HL-60/S4 treated with retinoic acid at 250 ng/mL for 4 days and 3 days (cell line): Measurements from ENCODE around the gene ABR.
"Not testable (repeated sequence)": the region's sequence is repeated elsewhere in the genome, so short reads cannot be mapped to it uniquely, and the experiment has no call there.

Experiments
- in situ Hi-C: fragments of 300-500 bp; cut with MboI; formaldehyde crosslinking; loops from 2 replicates; pipeline ENCODE4 v1.7.0; 2022; ENCODE audit warnings: low sequenced_read_pairs

ABR gene

GRCh38 chr17:1174263-1174880 lies 5.4 kb downstream of the ABR start:
- in situ Hi-C loops: no loop called here

GRCh38 chr17:1173432-1174262 lies 6.1 kb downstream of the ABR start:
- in situ Hi-C loops: no loop called here

DNA sequence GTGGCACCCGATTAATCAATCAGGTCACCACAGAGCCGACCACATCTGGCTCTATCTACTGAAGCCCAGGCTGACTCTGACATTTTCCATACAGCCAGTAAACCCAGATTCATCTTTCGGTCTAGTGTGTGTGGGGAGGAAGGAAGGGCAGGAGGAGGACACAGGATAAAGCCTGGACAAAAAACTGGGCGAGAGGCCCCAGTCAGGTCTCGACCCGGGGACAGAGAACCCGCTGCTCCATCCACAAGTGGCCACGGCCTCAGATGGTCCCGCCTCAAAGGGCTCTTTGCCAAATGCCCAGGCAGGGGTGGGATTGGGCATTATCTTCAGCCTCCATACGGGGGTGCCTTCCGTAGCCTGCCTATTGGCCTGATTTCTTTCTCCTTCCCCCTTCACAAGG lies 7.8 kb downstream of the ABR start:
- in situ Hi-C loops: no loop called here

- in situ Hi-C loops: no loop called here
Measured at GRCh38 chr17:1170739-1171138, 9.0 kb downstream of the ABR start.

DNA sequence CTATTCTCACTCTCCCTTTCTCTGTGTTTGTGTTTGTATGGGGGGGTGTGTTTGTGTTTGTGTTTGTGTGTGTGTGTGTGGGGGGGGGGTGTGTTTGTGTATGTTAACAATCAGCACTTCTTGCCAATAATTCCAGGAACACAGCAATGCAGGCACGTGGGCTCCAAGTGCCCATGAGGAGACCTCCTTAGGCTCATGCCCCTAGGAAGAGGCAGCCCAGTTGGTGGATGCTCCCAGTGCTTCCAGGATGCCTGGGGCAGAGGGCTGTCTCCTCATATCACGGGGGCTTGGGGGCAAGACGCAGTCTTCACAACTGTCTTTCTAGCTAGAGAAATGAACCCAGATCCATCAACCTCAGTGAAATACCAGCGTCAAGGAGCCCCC lies 9.9 kb downstream of the ABR start:
- in situ Hi-C loops: no loop called here

DNA sequence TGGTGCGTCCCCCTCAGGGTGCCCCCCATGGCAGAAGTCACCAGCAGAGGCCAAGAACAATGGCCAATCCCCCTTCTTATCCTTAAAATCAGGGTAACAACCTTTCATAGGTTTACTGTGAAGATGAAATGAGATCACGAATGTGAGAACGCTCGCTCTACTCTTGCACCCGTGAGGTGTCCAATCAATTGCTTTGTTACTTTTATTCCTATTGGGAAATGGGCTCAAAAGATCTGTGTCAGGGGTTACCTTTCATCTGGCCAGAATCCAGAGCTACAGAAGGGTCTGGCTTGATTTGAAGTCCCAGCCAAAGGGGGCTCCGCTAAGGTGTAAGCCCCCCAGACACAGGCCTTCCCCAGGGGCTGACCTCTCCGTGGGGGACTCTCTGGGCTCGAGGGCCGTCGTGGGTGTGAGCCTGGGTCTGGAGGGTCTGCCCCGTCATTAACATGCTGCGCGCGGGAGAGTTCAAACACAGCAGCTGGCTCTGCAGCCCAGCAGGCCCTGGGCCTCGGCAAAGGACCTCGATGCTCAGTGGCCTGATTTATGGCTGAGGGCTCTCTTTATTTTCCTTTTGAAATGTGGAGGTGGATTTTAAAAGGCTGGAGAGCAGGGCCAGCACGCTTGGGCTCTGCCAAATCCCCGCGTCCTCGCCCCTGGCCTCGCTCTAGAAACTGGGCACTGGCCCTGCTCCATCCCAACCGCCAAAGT lies 10.4 kb downstream of the ABR start:
- in situ Hi-C loops: no loop called here

DNA sequence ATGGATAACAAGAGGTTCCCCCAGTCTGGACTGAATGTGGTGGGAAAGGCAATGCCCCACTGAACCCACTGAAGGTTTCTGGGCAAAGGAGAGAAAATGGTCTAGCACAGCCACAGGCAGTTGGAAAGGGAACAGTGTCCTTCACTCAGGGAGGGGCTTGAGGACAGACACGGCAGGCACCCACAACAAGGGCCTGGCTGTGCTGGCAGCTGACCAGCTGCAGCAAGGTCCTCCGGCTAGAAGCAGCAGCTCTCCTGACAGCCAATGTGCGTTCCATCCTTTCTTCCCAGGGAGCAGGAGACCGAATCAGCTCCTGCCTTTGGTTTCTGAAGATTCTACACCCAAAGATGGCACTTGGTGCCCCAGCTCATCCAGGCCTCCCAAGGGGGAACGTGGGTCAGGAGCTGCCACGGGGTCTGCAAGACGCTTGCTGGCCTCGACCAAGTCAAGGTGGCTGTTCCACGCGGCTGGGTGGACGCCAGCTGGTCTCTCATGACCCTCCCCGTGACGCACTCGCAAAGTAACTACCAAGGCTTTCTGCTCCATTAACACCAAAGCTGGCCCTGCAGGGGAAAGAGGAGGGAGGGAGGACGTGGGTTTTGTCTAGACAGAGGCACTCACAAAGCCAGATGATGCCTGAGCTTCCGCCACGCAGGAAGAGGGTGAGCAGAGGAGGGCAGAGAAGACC lies 11.1 kb downstream of the ABR start:
- in situ Hi-C loops: no loop called here

GRCh38 chr17:1166276-1166675 lies 13.5 kb downstream of the ABR start:
- in situ Hi-C loops: no loop called here

DNA sequence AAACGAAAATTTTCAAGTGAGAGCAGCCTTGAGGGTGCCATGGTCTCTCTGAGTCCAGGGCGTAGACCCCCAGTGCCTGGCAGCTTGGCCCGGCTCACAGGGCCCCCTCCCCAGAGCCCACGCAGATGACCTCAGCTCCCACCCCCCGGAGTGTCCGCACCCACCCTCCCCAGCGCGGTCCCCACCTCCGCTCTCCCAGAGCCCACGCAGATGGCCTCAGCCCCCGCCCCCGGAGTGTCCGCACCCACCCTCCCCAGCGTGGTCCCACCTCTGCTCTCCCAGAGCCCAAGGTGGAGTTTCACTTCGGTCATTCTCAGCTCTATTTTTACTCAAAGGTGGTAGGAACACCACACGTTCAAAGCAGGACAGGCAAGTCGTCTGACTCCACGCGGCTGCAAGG lies 13.9 kb downstream of the ABR start:
- in situ Hi-C loops: no loop called here

GRCh38 chr17:1164935-1165556 lies 14.7 kb downstream of the ABR start:
- in situ Hi-C loops: no loop called here

DNA sequence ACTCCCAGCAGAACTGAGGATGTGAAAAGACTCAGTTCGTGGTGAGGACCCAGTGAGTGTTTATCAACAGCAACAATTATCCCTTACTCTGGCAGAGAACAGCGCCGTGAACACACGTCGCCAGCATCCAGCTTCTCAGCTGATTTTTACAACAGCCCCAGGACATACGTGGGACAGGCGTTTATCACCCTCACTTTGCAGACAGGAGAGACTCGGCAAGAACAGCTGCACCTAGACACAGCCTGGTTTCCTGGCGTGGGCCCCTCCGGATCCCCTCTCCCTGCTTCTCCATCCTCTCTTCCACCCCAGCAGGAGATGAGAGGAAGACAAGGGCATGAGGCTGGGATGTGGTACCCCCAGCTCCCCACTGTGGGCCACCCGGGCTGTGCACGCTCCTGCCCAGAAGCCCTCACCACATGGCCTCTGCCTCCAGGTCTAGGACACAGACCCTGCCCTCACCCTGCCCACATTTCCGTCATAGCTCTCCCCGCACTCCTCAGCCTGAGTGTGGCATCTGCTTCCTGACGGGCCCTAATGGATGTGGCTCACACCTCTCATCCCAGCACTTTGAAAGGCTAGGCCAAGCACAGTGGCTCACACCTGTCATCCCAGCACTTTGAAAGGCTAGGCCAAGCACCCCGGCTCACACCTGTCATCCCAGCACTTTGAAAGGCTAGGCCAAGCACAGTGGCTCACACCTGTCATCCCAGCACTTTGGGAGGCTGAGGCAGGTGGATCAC lies 17.5 kb downstream of the ABR start:
- in situ Hi-C loops: no loop called here

DNA sequence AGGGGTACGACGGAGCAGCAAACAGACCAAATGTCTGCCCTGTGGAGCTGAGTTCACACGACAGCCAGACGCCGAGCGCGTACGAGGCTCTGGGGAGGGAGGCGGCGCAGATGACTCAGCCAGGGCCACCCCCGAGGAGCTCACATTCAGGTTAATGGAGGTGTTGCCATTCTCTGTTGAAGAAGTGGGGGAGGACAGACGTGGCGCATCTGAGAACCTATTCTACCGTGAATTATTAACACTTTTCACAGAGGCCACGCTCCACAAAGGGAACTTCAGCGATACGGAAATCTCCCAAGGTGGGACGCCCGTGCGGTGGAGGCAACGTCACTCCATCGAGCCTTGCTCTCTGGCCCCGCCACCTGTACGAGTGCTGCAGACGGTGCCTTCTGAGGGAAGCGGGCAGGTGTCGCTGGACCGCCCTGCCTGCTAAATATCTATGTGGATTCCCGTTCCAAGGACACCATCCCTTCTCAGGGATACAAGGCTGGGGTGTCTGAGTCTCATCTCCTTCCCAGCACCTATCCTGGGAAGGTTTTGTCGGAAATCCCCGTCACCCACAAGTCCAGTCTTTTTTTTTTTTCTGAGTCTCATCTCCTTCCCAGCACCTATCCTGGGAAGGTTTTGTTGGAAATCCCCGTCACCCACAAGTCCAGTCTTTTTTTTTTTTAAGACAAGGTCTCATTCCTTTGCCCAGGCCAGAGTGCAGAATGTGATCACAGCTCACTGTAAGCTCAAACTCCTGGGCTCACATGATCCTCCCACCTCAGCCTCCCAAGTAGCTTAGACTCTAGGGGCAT lies 19.0 kb downstream of the ABR start:
- in situ Hi-C loops: no loop called here

GRCh38 chr17:1159431-1160180 lies 20.2 kb downstream of the ABR start:
- in situ Hi-C loops: no loop called here

DNA sequence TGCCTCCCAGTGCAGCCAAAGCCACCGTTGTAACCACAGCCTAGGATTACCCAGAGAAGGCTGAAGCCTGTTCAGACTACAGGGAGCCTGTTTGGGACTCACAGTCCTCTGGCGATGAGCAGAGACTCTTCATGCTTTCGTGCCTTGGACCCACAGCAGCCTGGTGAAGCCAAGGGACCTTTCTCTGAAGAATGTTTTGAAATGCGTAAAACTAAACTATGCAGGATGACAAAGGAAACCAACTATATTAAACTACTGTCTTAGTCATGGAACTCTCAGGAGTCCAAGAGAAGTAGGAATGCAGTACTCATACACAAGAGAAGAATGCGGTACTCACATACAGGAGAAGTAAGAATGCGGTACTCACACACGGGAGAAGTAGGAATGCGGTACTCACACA lies 20.9 kb downstream of the ABR start:
- in situ Hi-C loops: no loop called here

GRCh38 chr17:1156864-1157263 lies 22.9 kb downstream of the ABR start:
- in situ Hi-C loops: no loop called here

- in situ Hi-C loops: no loop called here
Measured at GRCh38 chr17:1154704-1155103, 25.1 kb downstream of the ABR start.

- in situ Hi-C loops: no loop called here
Measured at GRCh38 chr17:1153795-1154546, 25.8 kb downstream of the ABR start.

GRCh38 chr17:1152582-1152981 lies 27.2 kb downstream of the ABR start:
- in situ Hi-C loops: not testable (repeated sequence)
